HEK293 (cell line): ENCODE data around the gene COG3.
A peak's percentile ranks its signal among the peaks of the same experiment; 100 is the strongest.

Experiments
- CTCF ChIA-PET: fragments of 350-600 bp; formaldehyde crosslinking; extraction: SDS; loops from one replicate; lab custom pipeline; 2021; ENCODE audit warnings: antibody characterized with exemption; lab: Yijun Ruan, JAX
- POLR2A ChIA-PET: fragments of 300-600 bp; formaldehyde crosslinking; extraction: SDS; loops from one replicate; lab custom pipeline; 2020; ENCODE audit warnings: antibody characterized with exemption, inconsistent platforms; lab: Yijun Ruan, JAX
- H3K27ac ChIP-seq: fragments of 200-500 bp; sonication (Bioruptor generic); 2 replicates; pipeline ENCODE4 v1.5.1; 2014; ENCODE audit warnings: low read depth, low read length, control low read depth, inconsistent platforms; ENCODE audit errors: extremely low read depth
- H3K36me3 ChIP-seq, 2 experiments: fragments of 200-500 bp in 1 of 2; sonication (Bioruptor generic) in 1 of 2; 1 replicate in 1 of 2; 2 replicates in 1 of 2; pipeline ENCODE4 v1.5.1; 2014 to 2017; ENCODE audit warnings: inconsistent platforms in 2 of 2, low read length in 2 of 2; ENCODE audit not compliant: control insufficient read depth in 2 of 2, insufficient read depth in 1 of 2
- H3K4me1 ChIP-seq: fragments of 200-500 bp; sonication (Bioruptor generic); 2 replicates; pipeline ENCODE4 v1.5.1; 2014; ENCODE audit warnings: mild to moderate bottlenecking, low read length, inconsistent platforms; ENCODE audit not compliant: control insufficient read depth, insufficient read depth
- H3K4me3 ChIP-seq: 2 replicates; pipeline ENCODE4 v1.5.1; 2011; ENCODE audit warnings: low read depth, mild to moderate bottlenecking, control low read depth, low read length, moderate library complexity
- H3K9me3 ChIP-seq: fragments of 200-500 bp; sonication (Bioruptor generic); 2 replicates; pipeline ENCODE4 v1.5.1; 2014; ENCODE audit warnings: low read depth, low read length, inconsistent platforms; ENCODE audit not compliant: control insufficient read depth, insufficient read depth
- BCL11A ChIP-seq: fragments of 450-650 bp; formaldehyde crosslinking; IDR thresholded peaks from 2 replicates; pipeline ENCODE4 v1.5.1; 2016; ENCODE audit warnings: low read depth, missing biosample characterization, missing genetic modification characterization
- BCL11B ChIP-seq: fragments of 450-650 bp; formaldehyde crosslinking; IDR thresholded peaks from 2 replicates; pipeline ENCODE4 v1.5.1; 2016; ENCODE audit warnings: low read depth, missing biosample characterization, missing genetic modification characterization
- HOXA7 ChIP-seq: sonication (generic); formaldehyde crosslinking; IDR thresholded peaks from 2 replicates; pipeline ENCODE4 v1.8.1; 2022; ENCODE audit warnings: missing genetic modification reagents, borderline replicate concordance
- KLF1 ChIP-seq: fragments of 450-650 bp; formaldehyde crosslinking; IDR thresholded peaks from 2 replicates; pipeline ENCODE4 v1.5.1; 2016; ENCODE audit warnings: missing biosample characterization, missing genetic modification characterization
- MZF1 ChIP-seq: fragments of 450-650 bp; formaldehyde crosslinking; IDR thresholded peaks from 2 replicates; pipeline ENCODE4 v1.5.1; 2017; ENCODE audit warnings: missing biosample characterization, missing genetic modification characterization, borderline replicate concordance
- SCRT1 ChIP-seq: fragments of 450-650 bp; formaldehyde crosslinking; IDR thresholded peaks from 2 replicates; pipeline ENCODE4 v1.5.1; 2016; ENCODE audit warnings: missing biosample characterization, missing genetic modification characterization, borderline replicate concordance
- SETDB1 ChIP-seq: IDR thresholded peaks from one replicate; pipeline ENCODE4 v1.6.1; 2017; ENCODE audit warnings: mild to moderate bottlenecking, low read length, moderate library complexity, mixed read lengths; ENCODE audit not compliant: insufficient read length
- SP7 ChIP-seq: fragments of 450-650 bp; formaldehyde crosslinking; IDR thresholded peaks from 2 replicates; pipeline ENCODE4 v1.5.1; 2016; ENCODE audit warnings: missing biosample characterization, missing genetic modification characterization
- YY1 ChIP-seq: fragments of 450-650 bp; formaldehyde crosslinking; IDR thresholded peaks from 2 replicates; pipeline ENCODE4 v1.5.1; 2018; ENCODE audit warnings: missing biosample characterization, missing genetic modification characterization
- ZIC2 ChIP-seq: fragments of 450-650 bp; formaldehyde crosslinking; IDR thresholded peaks from 2 replicates; pipeline ENCODE4 v1.5.1; 2016; ENCODE audit warnings: missing biosample characterization, missing genetic modification characterization
- ZNF114 ChIP-seq: fragments of 450-650 bp; formaldehyde crosslinking; IDR thresholded peaks from 2 replicates; pipeline ENCODE4 v1.5.0; 2017; ENCODE audit warnings: missing biosample characterization, missing genetic modification characterization
- ZNF133 ChIP-seq: fragments of 450-650 bp; formaldehyde crosslinking; IDR thresholded peaks from 2 replicates; pipeline ENCODE4 v1.5.1; 2016; ENCODE audit warnings: missing biosample characterization, missing genetic modification characterization
- ZNF140 ChIP-seq: fragments of 450-650 bp; formaldehyde crosslinking; IDR thresholded peaks from 2 replicates; pipeline ENCODE4 v1.5.1; 2016; ENCODE audit warnings: missing biosample characterization, missing genetic modification characterization
- ZNF146 ChIP-seq: fragments of 450-650 bp; formaldehyde crosslinking; IDR thresholded peaks from 2 replicates; pipeline ENCODE4 v1.5.1; 2016; ENCODE audit warnings: missing biosample characterization, missing genetic modification characterization
- ZNF221 ChIP-seq: fragments of 450-650 bp; formaldehyde crosslinking; IDR thresholded peaks from 2 replicates; pipeline ENCODE4 v1.5.1; 2017; ENCODE audit warnings: missing biosample characterization, missing genetic modification characterization, borderline replicate concordance
- ZNF266 ChIP-seq: fragments of 450-650 bp; formaldehyde crosslinking; IDR thresholded peaks from 2 replicates; pipeline ENCODE4 v1.5.1; 2016; ENCODE audit warnings: missing biosample characterization, missing genetic modification characterization, low read depth
- ZNF394 ChIP-seq: fragments of 450-650 bp; formaldehyde crosslinking; IDR thresholded peaks from 2 replicates; pipeline ENCODE4 v1.5.1; 2016; ENCODE audit warnings: missing biosample characterization, missing genetic modification characterization, mild to moderate bottlenecking, moderate library complexity, borderline replicate concordance
- ZNF433 ChIP-seq: fragments of 450-650 bp; formaldehyde crosslinking; IDR thresholded peaks from 2 replicates; pipeline ENCODE4 v1.5.1; 2016; ENCODE audit warnings: missing biosample characterization, missing genetic modification characterization, low read depth
- ZNF529 ChIP-seq: fragments of 450-650 bp; formaldehyde crosslinking; IDR thresholded peaks from 2 replicates; pipeline ENCODE4 v1.5.1; 2017; ENCODE audit warnings: missing genetic modification characterization, missing biosample characterization; ENCODE audit not compliant: insufficient replicate concordance
- ZNF585B ChIP-seq: fragments of 450-650 bp; formaldehyde crosslinking; IDR thresholded peaks from 2 replicates; pipeline ENCODE4 v1.5.1; 2016; ENCODE audit warnings: missing biosample characterization, missing genetic modification characterization
- ZNF629 ChIP-seq: fragments of 450-650 bp; formaldehyde crosslinking; IDR thresholded peaks from 2 replicates; pipeline ENCODE4 v1.5.1; 2017; ENCODE audit warnings: missing biosample characterization, missing genetic modification characterization
- ZNF654 ChIP-seq: fragments of 450-650 bp; formaldehyde crosslinking; IDR thresholded peaks from 2 replicates; pipeline ENCODE4 v1.5.1; 2016; ENCODE audit warnings: low read depth, missing biosample characterization, missing genetic modification characterization
- TF ChIP-seq, protein P1 (sequence below): fragments of 450-650 bp; formaldehyde crosslinking; IDR thresholded peaks from 2 replicates; pipeline ENCODE4 v1.5.1; 2017; ENCODE audit warnings: missing biosample characterization, missing genetic modification characterization
- TF ChIP-seq, protein P2 (sequence below): fragments of 450-650 bp; formaldehyde crosslinking; IDR thresholded peaks from 2 replicates; pipeline ENCODE4 v1.5.1; 2017; ENCODE audit warnings: missing biosample characterization, mild to moderate bottlenecking, missing genetic modification characterization, moderate library complexity
- TF ChIP-seq, protein P3 (sequence below): fragments of 450-650 bp; formaldehyde crosslinking; IDR thresholded peaks from 2 replicates; pipeline ENCODE4 v1.5.1; 2017; ENCODE audit warnings: missing biosample characterization, missing genetic modification characterization
- TF ChIP-seq, protein P4 (sequence below): fragments of 450-650 bp; formaldehyde crosslinking; IDR thresholded peaks from 2 replicates; pipeline ENCODE4 v1.5.1; 2016; ENCODE audit warnings: missing biosample characterization, missing genetic modification characterization

COG3 gene

DNA sequence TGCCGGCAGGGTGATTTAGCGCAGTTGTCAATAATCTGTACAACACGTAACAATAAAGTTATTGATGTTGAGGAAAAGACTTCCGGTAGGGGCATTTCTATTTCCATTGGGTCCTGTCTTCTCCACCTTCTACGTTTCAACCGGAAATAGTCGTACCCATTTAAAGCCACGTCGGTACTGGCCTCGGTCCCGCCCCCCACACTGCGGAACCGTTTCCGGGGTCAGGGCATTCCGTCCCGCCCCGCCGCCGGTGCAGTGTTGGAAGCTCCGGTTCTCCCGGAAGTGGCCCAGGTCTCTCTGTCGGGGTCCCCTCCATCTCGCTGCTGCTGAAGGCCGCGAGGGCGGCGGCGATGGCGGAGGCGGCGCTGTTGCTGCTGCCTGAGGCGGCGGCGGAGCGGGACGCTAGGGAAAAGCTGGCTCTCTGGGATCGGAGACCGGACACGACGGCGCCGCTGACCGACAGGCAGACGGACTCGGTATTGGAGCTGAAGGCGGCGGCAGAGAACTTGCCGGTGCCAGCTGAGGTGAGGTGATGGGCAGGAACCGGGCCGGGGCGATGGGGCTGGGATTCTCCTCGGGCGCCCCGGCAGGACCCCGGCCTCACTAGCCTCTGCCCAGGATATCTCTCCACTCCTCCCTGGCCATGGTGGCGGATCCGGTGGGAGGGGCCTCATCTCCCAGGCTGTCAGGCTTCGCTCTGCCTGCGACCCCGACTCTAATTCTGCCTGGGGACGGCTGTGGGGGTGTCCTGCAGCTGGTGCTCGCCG, at the start of gene COG3 (continued):
- TF ChIP-seq ZIC2 (tag by site-specific recombination), result 0 out of 2 replicates have a peak, but pooled peaks have one; percentile 40
- TF ChIP-seq SCRT1 (tag by site-specific recombination), result no peak
- TF ChIP-seq ZNF585B (tag by site-specific recombination), result no peak
- TF ChIP-seq, protein P1, sequence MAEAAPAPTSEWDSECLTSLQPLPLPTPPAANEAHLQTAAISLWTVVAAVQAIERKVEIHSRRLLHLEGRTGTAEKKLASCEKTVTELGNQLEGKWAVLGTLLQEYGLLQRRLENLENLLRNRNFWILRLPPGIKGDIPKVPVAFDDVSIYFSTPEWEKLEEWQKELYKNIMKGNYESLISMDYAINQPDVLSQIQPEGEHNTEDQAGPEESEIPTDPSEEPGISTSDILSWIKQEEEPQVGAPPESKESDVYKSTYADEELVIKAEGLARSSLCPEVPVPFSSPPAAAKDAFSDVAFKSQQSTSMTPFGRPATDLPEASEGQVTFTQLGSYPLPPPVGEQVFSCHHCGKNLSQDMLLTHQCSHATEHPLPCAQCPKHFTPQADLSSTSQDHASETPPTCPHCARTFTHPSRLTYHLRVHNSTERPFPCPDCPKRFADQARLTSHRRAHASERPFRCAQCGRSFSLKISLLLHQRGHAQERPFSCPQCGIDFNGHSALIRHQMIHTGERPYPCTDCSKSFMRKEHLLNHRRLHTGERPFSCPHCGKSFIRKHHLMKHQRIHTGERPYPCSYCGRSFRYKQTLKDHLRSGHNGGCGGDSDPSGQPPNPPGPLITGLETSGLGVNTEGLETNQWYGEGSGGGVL (tag by site-specific recombination), result no peak
- TF ChIP-seq BCL11B, result 0 out of 2 replicates have a peak, but pooled peaks have one; percentile 30
- TF ChIP-seq ZNF140, result no peak
- TF ChIP-seq ZNF266 (tag by site-specific recombination), result no peak
- TF ChIP-seq SETDB1, result no peak
- no peak for TF ChIP-seq ZNF433 (tag by site-specific recombination)
- TF ChIP-seq ZNF133 (tag by site-specific recombination), result no peak
- TF ChIP-seq YY1 (tag by site-specific recombination), result peak; percentile 86
- no peak for TF ChIP-seq ZNF221
- no peak for TF ChIP-seq HOXA7 (CRISPR knock-in tag)

DNA sequence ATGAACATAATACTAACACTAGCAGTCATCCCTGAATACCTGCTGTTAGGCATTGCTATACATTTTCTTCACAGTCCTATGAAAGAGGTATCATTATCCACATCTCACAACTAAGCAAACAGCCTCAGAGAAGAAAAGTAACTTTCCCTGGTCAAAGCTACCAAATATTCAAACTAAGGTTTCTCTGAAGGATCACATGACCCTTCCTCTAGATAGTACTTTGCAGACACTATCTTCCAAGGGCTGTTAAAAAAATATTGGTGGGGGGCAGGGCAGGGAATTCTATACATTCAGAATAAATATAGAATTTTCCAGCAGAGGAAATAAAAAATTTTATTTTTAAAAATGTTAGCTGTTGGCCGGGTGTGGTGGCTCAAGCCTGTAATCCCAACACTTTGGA, 49.6 kb upstream of the COG3 start:
- TF ChIP-seq, protein P2, sequence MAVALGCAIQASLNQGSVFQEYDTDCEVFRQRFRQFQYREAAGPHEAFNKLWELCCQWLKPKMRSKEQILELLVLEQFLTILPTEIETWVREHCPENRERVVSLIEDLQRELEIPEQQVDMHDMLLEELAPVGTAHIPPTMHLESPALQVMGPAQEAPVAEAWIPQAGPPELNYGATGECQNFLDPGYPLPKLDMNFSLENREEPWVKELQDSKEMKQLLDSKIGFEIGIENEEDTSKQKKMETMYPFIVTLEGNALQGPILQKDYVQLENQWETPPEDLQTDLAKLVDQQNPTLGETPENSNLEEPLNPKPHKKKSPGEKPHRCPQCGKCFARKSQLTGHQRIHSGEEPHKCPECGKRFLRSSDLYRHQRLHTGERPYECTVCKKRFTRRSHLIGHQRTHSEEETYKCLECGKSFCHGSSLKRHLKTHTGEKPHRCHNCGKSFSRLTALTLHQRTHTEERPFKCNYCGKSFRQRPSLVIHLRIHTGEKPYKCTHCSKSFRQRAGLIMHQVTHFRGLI (tag by site-specific recombination), result no peak
- no peak for TF ChIP-seq ZNF140
- TF ChIP-seq, protein P3, sequence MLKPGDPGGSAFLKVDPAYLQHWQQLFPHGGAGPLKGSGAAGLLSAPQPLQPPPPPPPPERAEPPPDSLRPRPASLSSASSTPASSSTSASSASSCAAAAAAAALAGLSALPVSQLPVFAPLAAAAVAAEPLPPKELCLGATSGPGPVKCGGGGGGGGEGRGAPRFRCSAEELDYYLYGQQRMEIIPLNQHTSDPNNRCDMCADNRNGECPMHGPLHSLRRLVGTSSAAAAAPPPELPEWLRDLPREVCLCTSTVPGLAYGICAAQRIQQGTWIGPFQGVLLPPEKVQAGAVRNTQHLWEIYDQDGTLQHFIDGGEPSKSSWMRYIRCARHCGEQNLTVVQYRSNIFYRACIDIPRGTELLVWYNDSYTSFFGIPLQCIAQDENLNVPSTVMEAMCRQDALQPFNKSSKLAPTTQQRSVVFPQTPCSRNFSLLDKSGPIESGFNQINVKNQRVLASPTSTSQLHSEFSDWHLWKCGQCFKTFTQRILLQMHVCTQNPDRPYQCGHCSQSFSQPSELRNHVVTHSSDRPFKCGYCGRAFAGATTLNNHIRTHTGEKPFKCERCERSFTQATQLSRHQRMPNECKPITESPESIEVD (tag by site-specific recombination), result peak; percentile 76
- Histone ChIP-seq H3K27ac (no peak overlapping the region), H3K36me3 (no peaks in the 10 kb centered on the region; a peak in 1 of 3 replicates), H3K9me3 (no peaks in the 10 kb centered on the region), H3K4me3 (no peak overlapping the region), H3K4me1 (no peaks in the 10 kb centered on the region)
- CTCF ChIA-PET, result interaction anchor here (0.6 to 1.9 kb wide), 2 partner anchors 15 to 85 kb away, joined by 3 to 5 read pairs; no protein-coding TSS in a partner anchor
- POLR2A ChIA-PET, result interaction anchor here (1.2 kb wide), 1 partner anchor 75 kb away, joined by 3 read pairs; the partner anchor contains the start of gene TPT1

DNA sequence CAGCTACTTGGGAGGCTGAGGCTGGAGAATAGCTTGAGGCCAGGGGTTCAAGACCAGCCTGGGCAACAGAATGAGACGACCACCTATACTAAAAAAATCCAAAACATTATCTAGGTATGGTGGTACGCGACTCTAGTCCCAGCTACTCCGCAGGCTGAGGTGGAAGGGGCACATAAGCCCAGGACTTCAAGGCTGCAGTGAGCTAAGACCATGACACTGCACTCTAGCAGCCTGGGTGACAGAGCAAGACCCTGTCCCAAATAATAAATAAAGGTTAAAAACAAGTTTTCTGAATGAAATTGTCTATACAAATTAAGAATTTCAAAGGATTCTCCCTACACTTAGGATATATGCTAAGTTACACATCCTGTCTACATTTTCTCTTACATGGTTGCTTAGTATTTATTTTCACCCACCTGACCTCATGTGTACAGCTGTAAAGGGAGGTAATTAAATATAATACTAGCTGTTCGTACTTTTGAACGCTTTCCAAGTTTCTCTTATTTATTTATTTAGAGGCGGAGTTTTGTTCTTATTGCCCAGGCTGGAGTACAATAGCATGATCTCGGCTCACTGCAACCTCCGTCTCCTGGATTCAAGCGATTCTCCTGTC, 48.1 kb upstream of the COG3 start:
- ChIA-PET CTCF (no interaction called here), POLR2A (interaction anchor here (0.6 kb wide), 1 partner anchor 76 kb away, joined by 3 read pairs; the partner anchor contains the start of gene TPT1)
- no peaks in the 10 kb centered on the region for H3K9me3 ChIP-seq
- no peaks in the 10 kb centered on the region for H3K4me1 ChIP-seq
- no peak overlapping the region for H3K27ac ChIP-seq
- H3K4me3 ChIP-seq, result no peak overlapping the region
- TF ChIP-seq ZNF114 (tag by site-specific recombination), result no peak
- TF ChIP-seq ZNF394, result peak; percentile 46; the same call in 1 of the 2 replicates
- no peak for TF ChIP-seq ZNF654 (tag by site-specific recombination)
- no peak for TF ChIP-seq ZNF529 (tag by site-specific recombination)
- TF ChIP-seq, protein P4, sequence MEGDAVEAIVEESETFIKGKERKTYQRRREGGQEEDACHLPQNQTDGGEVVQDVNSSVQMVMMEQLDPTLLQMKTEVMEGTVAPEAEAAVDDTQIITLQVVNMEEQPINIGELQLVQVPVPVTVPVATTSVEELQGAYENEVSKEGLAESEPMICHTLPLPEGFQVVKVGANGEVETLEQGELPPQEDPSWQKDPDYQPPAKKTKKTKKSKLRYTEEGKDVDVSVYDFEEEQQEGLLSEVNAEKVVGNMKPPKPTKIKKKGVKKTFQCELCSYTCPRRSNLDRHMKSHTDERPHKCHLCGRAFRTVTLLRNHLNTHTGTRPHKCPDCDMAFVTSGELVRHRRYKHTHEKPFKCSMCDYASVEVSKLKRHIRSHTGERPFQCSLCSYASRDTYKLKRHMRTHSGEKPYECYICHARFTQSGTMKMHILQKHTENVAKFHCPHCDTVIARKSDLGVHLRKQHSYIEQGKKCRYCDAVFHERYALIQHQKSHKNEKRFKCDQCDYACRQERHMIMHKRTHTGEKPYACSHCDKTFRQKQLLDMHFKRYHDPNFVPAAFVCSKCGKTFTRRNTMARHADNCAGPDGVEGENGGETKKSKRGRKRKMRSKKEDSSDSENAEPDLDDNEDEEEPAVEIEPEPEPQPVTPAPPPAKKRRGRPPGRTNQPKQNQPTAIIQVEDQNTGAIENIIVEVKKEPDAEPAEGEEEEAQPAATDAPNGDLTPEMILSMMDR (tag by site-specific recombination), result no peak
- TF ChIP-seq MZF1, result no peak
- TF ChIP-seq ZNF629, result peak; percentile 33; the same call in 1 of the 2 replicates
- TF ChIP-seq KLF1 (tag by site-specific recombination), result no peak
- TF ChIP-seq ZNF146 (tag by site-specific recombination), result no peak
- no peak for TF ChIP-seq BCL11A (tag by site-specific recombination)
- TF ChIP-seq SP7 (tag by site-specific recombination), result peak; percentile 51
- TF ChIP-seq, all 188 proteins: peak for 3
- no peaks in the 10 kb centered on the region for H3K36me3 ChIP-seq
